ENCODE measurements around the gene KCNN3.
"Not testable (repeated sequence)": the region's sequence is repeated elsewhere in the genome, so short reads cannot be mapped to it uniquely, and the experiment has no call there.

The KCNN3 gene

GRCh38 chr1:154694995-154695394 is 175.1 kb downstream of the KCNN3 start:
- DNase-seq = no peak

GRCh38 chr1:154689083-154689482 is 181.0 kb downstream of the KCNN3 start:
- DNase-seq = no peak

- DNase-seq = no peak
Measured at GRCh38 chr1:154686507-154686906, 183.6 kb downstream of the KCNN3 start.

GRCh38 chr1:154683820-154684219 is 186.3 kb downstream of the KCNN3 start:
- no peak for DNase-seq

- DNase-seq = no peak
Measured at GRCh38 chr1:154682254-154682653, 187.8 kb downstream of the KCNN3 start.

- not testable (repeated sequence) for DNase-seq
Measured at GRCh38 chr1:154677844-154678243, 192.2 kb downstream of the KCNN3 start.

- DNase-seq = not testable (repeated sequence)
Measured at GRCh38 chr1:154676847-154677246, 193.2 kb downstream of the KCNN3 start.

- DNase-seq = not testable (repeated sequence)
Measured at GRCh38 chr1:154674456-154674855, 195.6 kb downstream of the KCNN3 start.

GRCh38 chr1:154672245-154672644 is 197.8 kb downstream of the KCNN3 start:
- DNase-seq = not testable (repeated sequence)

GRCh38 chr1:154671412-154671811 is 198.7 kb downstream of the KCNN3 start:
- DNase-seq = not testable (repeated sequence)

GRCh38 chr1:154670310-154671270 is 199.5 kb downstream of the KCNN3 start:
- not testable (repeated sequence) for DNase-seq

GRCh38 chr1:154669464-154670282 is 200.4 kb downstream of the KCNN3 start:
- DNase-seq = peak; percentile 66

GRCh38 chr1:154666051-154666790 is 203.9 kb downstream of the KCNN3 start:
- no peak for DNase-seq

GRCh38 chr1:154664331-154665002 is 205.6 kb downstream of the KCNN3 start:
- DNase-seq = no peak

GRCh38 chr1:154663471-154664060 is 206.5 kb downstream of the KCNN3 start:
- DNase-seq = no peak

GRCh38 chr1:154661110-154661509 is 209.0 kb downstream of the KCNN3 start:
- no peak for DNase-seq

- no peak for DNase-seq
Measured at GRCh38 chr1:154659823-154660592, 210.1 kb downstream of the KCNN3 start.

GRCh38 chr1:154657556-154657955 is 212.5 kb downstream of the KCNN3 start:
- DNase-seq = no peak

GRCh38 chr1:154652893-154653292 is 217.2 kb downstream of the KCNN3 start:
- DNase-seq = no peak
